NB4 (cell line): ENCODE data around the gene CHST11.

ENCODE experiments used
- MYC ChIP-seq: IDR thresholded peaks from 2 replicates; pipeline ENCODE4 v1.6.1; 2011; ENCODE audit warnings: low read depth, low read length
- POLR2A ChIP-seq: IDR thresholded peaks from 2 replicates; pipeline ENCODE4 v1.6.1; 2011; ENCODE audit warnings: mild to moderate bottlenecking; ENCODE audit not compliant: insufficient read length; ENCODE audit errors: extremely low read depth
- TF ChIP-seq, protein P1 (sequence below): IDR thresholded peaks from one replicate; pipeline ENCODE4 v1.5.1; 2012; ENCODE audit warnings: low read depth, low read length

DNA sequence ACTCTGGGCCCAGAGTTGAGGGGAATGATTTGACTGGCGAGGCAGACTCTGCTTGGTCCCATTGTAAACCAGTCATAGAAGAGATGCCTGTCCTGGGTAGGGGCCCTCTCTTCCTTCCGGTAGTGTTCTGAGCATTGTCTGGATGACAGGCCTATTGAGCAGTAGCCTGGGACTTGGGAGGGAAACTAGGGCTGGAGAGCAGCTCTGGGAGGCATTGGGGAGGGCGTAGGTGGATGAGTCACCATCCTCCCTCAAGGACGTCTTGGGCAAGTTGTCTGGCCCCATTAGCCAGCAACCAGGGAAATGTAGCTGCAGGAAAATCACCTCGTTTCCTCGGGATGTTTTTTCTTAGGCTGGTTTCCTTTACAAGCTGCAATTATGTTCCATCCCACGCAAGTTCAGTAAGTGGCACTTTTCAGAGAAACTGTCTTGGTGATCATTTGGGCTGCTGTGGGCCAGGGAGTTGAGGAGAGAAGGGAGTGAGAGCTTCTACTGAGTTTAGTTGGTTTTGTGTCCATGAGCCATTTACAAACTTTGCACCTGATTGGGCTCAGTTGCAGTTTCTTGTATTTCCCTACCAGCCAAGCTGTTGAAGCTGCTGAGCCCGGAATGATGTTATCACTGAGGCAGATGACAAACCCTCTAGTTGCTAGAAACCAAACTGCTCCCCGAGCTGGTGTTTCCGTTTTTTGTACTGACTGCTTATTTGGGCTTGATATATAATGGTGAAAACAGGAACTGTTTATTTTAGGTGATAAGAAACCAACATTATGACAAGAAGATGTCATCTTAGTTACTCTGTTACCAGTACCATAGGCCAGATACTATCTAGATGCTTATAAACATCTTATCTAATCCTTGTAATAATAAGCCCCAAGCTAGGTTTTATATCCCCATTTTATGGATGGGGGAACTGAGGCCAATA is 147.6 kb downstream of the CHST11 start:
- TF ChIP-seq, protein P1, sequence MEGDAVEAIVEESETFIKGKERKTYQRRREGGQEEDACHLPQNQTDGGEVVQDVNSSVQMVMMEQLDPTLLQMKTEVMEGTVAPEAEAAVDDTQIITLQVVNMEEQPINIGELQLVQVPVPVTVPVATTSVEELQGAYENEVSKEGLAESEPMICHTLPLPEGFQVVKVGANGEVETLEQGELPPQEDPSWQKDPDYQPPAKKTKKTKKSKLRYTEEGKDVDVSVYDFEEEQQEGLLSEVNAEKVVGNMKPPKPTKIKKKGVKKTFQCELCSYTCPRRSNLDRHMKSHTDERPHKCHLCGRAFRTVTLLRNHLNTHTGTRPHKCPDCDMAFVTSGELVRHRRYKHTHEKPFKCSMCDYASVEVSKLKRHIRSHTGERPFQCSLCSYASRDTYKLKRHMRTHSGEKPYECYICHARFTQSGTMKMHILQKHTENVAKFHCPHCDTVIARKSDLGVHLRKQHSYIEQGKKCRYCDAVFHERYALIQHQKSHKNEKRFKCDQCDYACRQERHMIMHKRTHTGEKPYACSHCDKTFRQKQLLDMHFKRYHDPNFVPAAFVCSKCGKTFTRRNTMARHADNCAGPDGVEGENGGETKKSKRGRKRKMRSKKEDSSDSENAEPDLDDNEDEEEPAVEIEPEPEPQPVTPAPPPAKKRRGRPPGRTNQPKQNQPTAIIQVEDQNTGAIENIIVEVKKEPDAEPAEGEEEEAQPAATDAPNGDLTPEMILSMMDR = no peak
- TF ChIP-seq POLR2A (no peak), MYC (peak; percentile 51; the same call in 1 of the 2 replicates)
